ENCODE data around the gene TCEA2. TPM values are rescaled to one million over a fixed set of nuclear protein-coding genes. Genes with fewer than 3 reads are reported as not detected.
A peak's percentile ranks its signal among the peaks of the same experiment; 100 is the strongest.

The TCEA2 gene
- total and polyA plus RNA-seq, 8 donors, result 11.6 to 52.9 (median 14.1) TPM

GRCh38 chr20:64099880-64100565 lies 37.0 kb downstream of the TCEA2 start:
- H3K27ac ChIP-seq, result no peak overlapping the region
- no peak for FAIRE-seq
- intact Hi-C loops (cut with DNase I), result no loop called here
- peak in 1 of 6 donors; percentile 25 for DNase-seq
- H3K9me3 ChIP-seq, result no peaks in the 10 kb centered on the region
- 81 to 90% methylated on average over 13 to 14 of the region's 14 CpGs for WGBS, 2 donors
- H3K36me3 ChIP-seq, result no peaks in the 10 kb centered on the region
- no peak overlapping the region for H3K4me3 ChIP-seq
- peaks cover 0 to 3% (median 0%) of the 10 kb centered on the region in 3 donors for H3K4me1 ChIP-seq
- no peak for ATAC-seq
- no peak for TF ChIP-seq CTCF (IDR thresholded peaks at IDR 0.05)
- H3K27me3 ChIP-seq, result no peaks in the 10 kb centered on the region

- H3K36me3 ChIP-seq, result no peaks in the 10 kb centered on the region
- no peak for TF ChIP-seq CTCF (IDR thresholded peaks at IDR 0.05)
- H3K27me3 ChIP-seq, result no peaks in the 10 kb centered on the region
- FAIRE-seq (no peak), ATAC-seq (no peak), DNase-seq (peak in 1 of 6 donors; percentile 16)
- H3K4me1 ChIP-seq, result peaks cover 0 to 3% (median 0%) of the 10 kb centered on the region in 3 donors
- WGBS, 2 donors, result 55 to 77% methylated on average over 4 of the region's 4 CpGs
- intact Hi-C loops (cut with DNase I), result no loop called here
- no peaks in the 10 kb centered on the region for H3K9me3 ChIP-seq
- no peak overlapping the region for H3K4me3 ChIP-seq
- no peak overlapping the region for H3K27ac ChIP-seq
Measured at GRCh38 chr20:64100566-64100888, 37.5 kb downstream of the TCEA2 start.

GRCh38 chr20:64100946-64101688 lies 38.1 kb downstream of the TCEA2 start:
- intact Hi-C loops (cut with DNase I), result no loop called here
- H3K27me3 ChIP-seq, result no peaks in the 10 kb centered on the region
- ATAC-seq, result no peak
- H3K27ac ChIP-seq, result no peak overlapping the region
- DNase-seq, result peak in 2 of 6 donors; percentile 11 to 30
- TF ChIP-seq CTCF (IDR thresholded peaks at IDR 0.05), result no peak
- no peak for FAIRE-seq
- H3K4me1 ChIP-seq, result peaks cover 0 to 3% (median 0%) of the 10 kb centered on the region in 3 donors
- H3K9me3 ChIP-seq, result no peaks in the 10 kb centered on the region
- no peaks in the 10 kb centered on the region for H3K36me3 ChIP-seq
- H3K4me3 ChIP-seq, result no peak overlapping the region
- WGBS, 2 donors, result 62 to 71% methylated on average over 9 of the region's 9 CpGs

GRCh38 chr20:64101731-64102621 lies 39.0 kb downstream of the TCEA2 start:
- DNase-seq, result peak in 5 of 6 donors; percentile 46 to 92 (median 68)
- TF ChIP-seq CTCF (IDR thresholded peaks at IDR 0.05), result peak; percentile 57 to 87 (median 78)
- Histone ChIP-seq H3K27ac (no peak overlapping the region), H3K36me3 (no peaks in the 10 kb centered on the region), H3K4me3 (peak overlapping the region; percentile 29 to 68 (median 40)), H3K9me3 (no peaks in the 10 kb centered on the region), H3K4me1 (peaks cover 0 to 3% (median 0%) of the 10 kb centered on the region in 3 donors), H3K27me3 (no peaks in the 10 kb centered on the region)
- intact Hi-C loops (cut with DNase I), result no loop called here
- peak; percentile 86 to 95 (median 88) for ATAC-seq
- 6% methylated on average over 34 to 64 of the region's 64 CpGs for WGBS, 2 donors
- FAIRE-seq, result no peak
